Lung (tissue), 16 donors: ENCODE results near the gene TPX2. TPM values are rescaled to one million over a fixed set of nuclear protein-coding genes. Genes with fewer than 3 reads are reported as not detected.

Experiments used
- ATAC-seq: fragments of 200-7000 bp; cut with Tn5 transposase; one replicate; pipeline ENCODE4 v1.9.1; 2020; ENCODE audit warnings: moderate number of reproducible peaks; ENCODE audit not compliant: insufficient read depth, low FRiP score
- DNase-seq, 3 donors: peaks; one replicate each; pipeline ENCODE4 v3.0.0-alpha.2; 2013 to 2017
- H3K27ac ChIP-seq, 2 donors: one replicate each; pipeline ENCODE4 v1.5.1; 2013; ENCODE audit warnings: mild to moderate bottlenecking in 2 of 2, moderate library complexity in 2 of 2, control low read depth in 1 of 2, inconsistent platforms in 1 of 2, low read depth in 1 of 2, low read length in 1 of 2
- H3K27me3 ChIP-seq, 3 donors: one replicate each; pipeline ENCODE4 v1.5.1; 2013; ENCODE audit warnings: low read length in 2 of 3; ENCODE audit not compliant: control insufficient read depth in 3 of 3, insufficient read depth in 3 of 3
- H3K36me3 ChIP-seq, 4 donors: one replicate each; pipeline ENCODE4 v1.5.1; 2013; ENCODE audit warnings: low read length in 4 of 4, mild to moderate bottlenecking in 1 of 4, moderate library complexity in 1 of 4; ENCODE audit not compliant: control insufficient read depth in 4 of 4, insufficient read depth in 4 of 4
- H3K4me1 ChIP-seq, 5 donors: one replicate each; pipeline ENCODE4 v1.5.1; 2013; ENCODE audit warnings: low read length in 5 of 5, mild to moderate bottlenecking in 2 of 5, moderate library complexity in 1 of 5; ENCODE audit not compliant: control insufficient read depth in 5 of 5, insufficient read depth in 5 of 5
- H3K4me3 ChIP-seq: one replicate; pipeline ENCODE4 v1.5.1; 2013; ENCODE audit warnings: mild to moderate bottlenecking, control low read depth, moderate library complexity
- H3K9ac ChIP-seq, 2 donors: one replicate each; pipeline ENCODE4 v1.5.1; 2013; ENCODE audit warnings: low read length in 2 of 2, control low read depth in 1 of 2; ENCODE audit not compliant: insufficient read depth in 1 of 2
- H3K9me3 ChIP-seq, 4 donors: one replicate each; pipeline ENCODE4 v1.5.1; 2013; ENCODE audit warnings: low read length in 3 of 4, mild to moderate bottlenecking in 1 of 4, moderate library complexity in 1 of 4; ENCODE audit not compliant: control insufficient read depth in 4 of 4, insufficient read depth in 3 of 4
- CTCF ChIP-seq: IDR thresholded peaks from 2 replicates; pipeline ENCODE4 v1.5.1; 2012; ENCODE audit warnings: mild to moderate bottlenecking; ENCODE audit errors: control extremely low read depth, extremely low read depth
- WGBS, 2 donors: extraction: QIAGEN DNeasy Blood & Tissue Kit; methylation state at CpG; one replicate each; pipeline ENCODE4 v1.1.7; 2013; 5-methylcytosine and 5-hydroxymethylcytosine counted together
- long read RNA-seq, 5 donors: transcript quantifications; one replicate each; lab custom pipeline, GENCODE V29; 2026
- polyA plus RNA-seq, 2 donors: library from polyadenylated mRNA; stranded (reverse); fragments of 200-250 nt; gene quantifications; one replicate each; pipeline ENCODE4 v1.2.1, GENCODE V29; 2013
- total RNA-seq, 2 donors: library from RNA; depleted of rRNA in 1 of 2; stranded (reverse); fragments of >200 nt in 1 of 2; gene quantifications; one replicate each; pipeline ENCODE4 v1.2.1, GENCODE V29; 2014 to 2021
- donor health status: control.
- donor health status: control.
- donor health status: Bipolar disorder and iron deficiency.
- donor health status: healthy.
- donor health status: DM: yes; HTN: yes; CAD: no.

TPX2 gene, protein sequence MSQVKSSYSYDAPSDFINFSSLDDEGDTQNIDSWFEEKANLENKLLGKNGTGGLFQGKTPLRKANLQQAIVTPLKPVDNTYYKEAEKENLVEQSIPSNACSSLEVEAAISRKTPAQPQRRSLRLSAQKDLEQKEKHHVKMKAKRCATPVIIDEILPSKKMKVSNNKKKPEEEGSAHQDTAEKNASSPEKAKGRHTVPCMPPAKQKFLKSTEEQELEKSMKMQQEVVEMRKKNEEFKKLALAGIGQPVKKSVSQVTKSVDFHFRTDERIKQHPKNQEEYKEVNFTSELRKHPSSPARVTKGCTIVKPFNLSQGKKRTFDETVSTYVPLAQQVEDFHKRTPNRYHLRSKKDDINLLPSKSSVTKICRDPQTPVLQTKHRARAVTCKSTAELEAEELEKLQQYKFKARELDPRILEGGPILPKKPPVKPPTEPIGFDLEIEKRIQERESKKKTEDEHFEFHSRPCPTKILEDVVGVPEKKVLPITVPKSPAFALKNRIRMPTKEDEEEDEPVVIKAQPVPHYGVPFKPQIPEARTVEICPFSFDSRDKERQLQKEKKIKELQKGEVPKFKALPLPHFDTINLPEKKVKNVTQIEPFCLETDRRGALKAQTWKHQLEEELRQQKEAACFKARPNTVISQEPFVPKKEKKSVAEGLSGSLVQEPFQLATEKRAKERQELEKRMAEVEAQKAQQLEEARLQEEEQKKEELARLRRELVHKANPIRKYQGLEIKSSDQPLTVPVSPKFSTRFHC
- total RNA-seq = 1 to 10 TPM; 1.6 to 6.5 TPM
- 1 to 10 TPM; 2.0 to 2.1 TPM for polyA plus RNA-seq
- long read RNA-seq, donor 1, transcript TPX2-201 (18 exons, 3,497 nt) = major isoform, 9 of 16 reads
- long read RNA-seq, donor 1, partial matches to known transcripts = 7 of 16 reads
- long read RNA-seq, donor 1, other reads (novel, unspliced or antisense) = 0 of 16 reads
- long read RNA-seq, donor 2 = 0 reads
- long read RNA-seq, donor 3, partial matches to known transcripts = 6 of 8 reads
- long read RNA-seq, donor 3, other reads (novel, unspliced or antisense) = 0 of 8 reads
- long read RNA-seq, donor 4 = 0 reads
- long read RNA-seq, donor 5, partial matches to known transcripts = 30 of 34 reads
- long read RNA-seq, donor 5, other reads (novel, unspliced or antisense) = 0 of 34 reads

- H3K4me1 ChIP-seq = peaks cover 0 to 14% (median 3%) of the 10 kb centered on the region in 5 donors
- no peaks in the 10 kb centered on the region for H3K36me3 ChIP-seq
- no peak for TF ChIP-seq CTCF
- peak within 1 kb of the TSS; percentile 81 to 96 for H3K27ac ChIP-seq
- H3K4me3 ChIP-seq = peak within 1 kb of the TSS; percentile 55
- H3K9me3 ChIP-seq = no peaks in the 10 kb centered on the region
- 0 to 1% methylated on average over 54 of the region's 54 CpGs for WGBS, 2 donors
- no peaks in the 10 kb centered on the region for H3K27me3 ChIP-seq
- peak within 1 kb of the TSS; percentile 64 to 98 for H3K9ac ChIP-seq
- DNase-seq (peak; percentile 97 to 99 (median 99)), ATAC-seq (peak; percentile 99)
Measured at GRCh38 chr20:31738729-31739549, at the start of gene TPX2. Gene TPX2 (plus strand): TSS chr20:31739290. CDS start chr20:31757477, 18,187 bp downstream.

DNA sequence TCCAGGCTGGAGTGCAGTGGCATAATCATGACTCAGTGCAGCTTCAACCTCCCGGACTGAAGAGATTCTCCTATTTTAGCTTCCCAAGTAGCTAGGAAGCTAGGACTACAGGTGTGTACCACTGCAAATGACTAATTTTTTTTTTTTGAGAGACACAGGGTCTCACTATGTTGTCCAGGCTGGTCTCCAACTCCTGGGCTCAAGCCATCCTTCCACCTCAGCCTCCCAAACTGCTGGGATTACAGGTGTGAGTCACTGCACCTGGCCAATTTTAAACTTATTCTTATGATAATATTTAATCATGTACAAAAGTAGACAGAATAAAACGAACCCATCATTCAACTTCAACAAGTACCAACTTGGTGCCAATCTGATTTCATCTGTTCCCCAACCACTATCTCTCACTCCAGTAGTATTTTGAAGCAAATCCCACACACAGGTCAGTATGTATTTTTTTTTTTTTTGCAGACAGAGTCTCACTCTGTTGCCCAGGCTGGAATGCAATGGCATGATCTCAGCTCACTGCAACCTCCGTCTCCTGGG, 48.9 kb upstream of the TPX2 start:
- Histone ChIP-seq H3K27ac (no peak overlapping the region), H3K4me1 (peaks cover 0 to 34% (median 5%) of the 10 kb centered on the region in 5 donors), H3K9me3 (no peaks in the 10 kb centered on the region), H3K9ac (no peak overlapping the region), H3K4me3 (no peak overlapping the region), H3K27me3 (no peaks in the 10 kb centered on the region), H3K36me3 (peaks cover 0 to 24% (median 16%) of the 10 kb centered on the region in 4 donors)
- no peak for DNase-seq
- 87 to 91% methylated on average over 3 of the region's 3 CpGs for WGBS, 2 donors
- no peak for ATAC-seq
- TF ChIP-seq CTCF = no peak

DNA sequence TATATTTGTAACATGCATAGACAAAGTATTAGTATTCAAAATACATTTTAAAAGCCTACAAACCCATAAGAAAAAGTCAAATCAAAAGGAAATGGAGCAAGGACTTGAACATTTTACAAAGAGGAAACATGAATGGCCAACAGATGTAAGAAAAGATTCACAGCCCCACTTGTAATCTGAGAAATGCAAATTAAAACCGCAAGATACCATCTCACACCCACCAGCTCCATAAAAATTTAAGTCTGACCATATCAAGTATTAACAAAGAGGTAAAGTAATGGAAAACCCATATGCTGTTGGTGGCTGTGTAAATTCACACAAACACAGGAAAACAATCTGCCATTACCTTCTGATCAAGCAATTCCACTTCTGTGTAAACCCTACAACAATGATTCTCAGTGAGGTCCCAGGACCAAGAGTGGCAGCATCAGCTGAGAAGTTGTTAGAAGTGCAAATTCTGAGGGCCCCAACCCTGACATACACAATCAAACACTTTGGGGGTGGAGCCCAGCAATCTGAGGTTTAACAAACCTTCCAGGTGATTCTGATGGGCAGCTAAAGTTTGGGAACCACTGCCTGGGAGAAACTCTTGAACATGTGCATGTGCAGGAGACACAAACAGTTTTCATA, 47.3 kb upstream of the TPX2 start:
- no peak overlapping the region for H3K4me3 ChIP-seq
- no peak for TF ChIP-seq CTCF
- H3K9ac ChIP-seq = no peak overlapping the region
- WGBS, 2 donors = 36% methylated on average over 1 of the region's 1 CpG
- H3K27me3 ChIP-seq = no peaks in the 10 kb centered on the region
- peak overlapping the region in 1 of 2 donors; percentile 26 for H3K27ac ChIP-seq
- no peak for ATAC-seq
- peaks cover 0 to 43% (median 5%) of the 10 kb centered on the region in 5 donors for H3K4me1 ChIP-seq
- H3K36me3 ChIP-seq = peaks cover 0 to 24% (median 11%) of the 10 kb centered on the region in 4 donors
- H3K9me3 ChIP-seq = no peaks in the 10 kb centered on the region
- no peak for DNase-seq
